GM18907 (cell line): Measurements from ENCODE around the gene LAMC2.

Experiments used
- ATAC-seq: cut with Tn5 transposase; IDR thresholded peaks from one replicate; pipeline ENCODE4 v1.9.1; 2021; ENCODE audit warnings: mild to moderate bottlenecking, moderate library complexity; ENCODE audit not compliant: unreplicated experiment

LAMC2 gene

DNA sequence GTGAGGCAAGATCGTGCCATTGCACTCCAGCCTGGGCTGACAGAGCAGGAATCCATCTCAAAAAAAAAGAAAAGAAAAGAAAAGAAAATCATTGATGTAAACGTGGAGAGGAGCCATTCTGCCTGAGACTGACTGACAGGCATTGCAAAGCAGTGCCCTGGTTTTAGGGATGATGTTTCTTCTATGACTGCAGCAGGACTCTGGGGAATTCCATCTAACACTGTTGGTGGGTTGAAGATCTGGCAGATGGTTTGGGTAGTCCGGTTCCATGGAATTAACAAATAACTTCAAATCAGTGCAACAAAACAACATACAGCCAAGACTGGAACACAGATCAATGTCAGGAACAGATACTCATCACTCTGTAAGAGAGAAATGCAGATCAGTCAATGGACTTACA lies 17.8 kb upstream of the LAMC2 start:
- no peak for ATAC-seq

DNA sequence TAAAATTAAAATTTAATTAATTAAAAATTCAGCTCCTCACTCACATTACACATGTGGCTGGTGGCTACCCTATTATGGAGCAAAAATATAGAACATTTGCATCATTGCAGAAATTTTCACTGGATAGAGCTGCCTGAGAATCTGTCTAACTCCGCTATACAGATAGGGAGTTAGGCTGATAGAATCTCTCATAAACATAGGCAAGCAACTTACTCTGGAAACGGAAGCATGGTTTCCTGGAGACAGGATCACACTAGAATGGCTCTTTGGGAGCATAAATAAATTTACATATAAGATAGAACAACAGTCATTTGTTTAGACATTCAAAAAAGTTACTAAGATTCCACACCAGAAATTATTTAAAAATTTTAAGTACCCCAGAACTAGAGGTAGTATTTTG lies 12.2 kb upstream of the LAMC2 start:
- no peak for ATAC-seq

DNA sequence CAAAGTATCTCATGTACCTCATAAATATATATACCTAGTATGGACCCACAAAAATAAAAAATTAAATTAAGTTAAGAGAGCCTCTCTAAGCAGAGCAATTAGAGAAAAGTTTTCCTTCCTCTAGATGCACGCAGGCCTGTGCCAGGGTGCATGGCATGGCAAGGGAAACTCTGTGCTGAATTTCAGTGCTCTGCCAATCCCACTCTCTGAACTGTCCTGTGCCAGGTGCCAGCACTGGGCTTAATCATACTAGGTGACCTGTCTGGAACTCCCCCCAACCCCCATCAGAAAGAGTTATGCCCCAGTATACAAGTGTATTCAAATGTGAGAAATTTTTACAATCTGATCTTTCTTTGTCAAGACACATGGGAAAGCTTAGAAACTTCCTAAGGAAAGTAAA lies 10.4 kb upstream of the LAMC2 start:
- no peak for ATAC-seq

DNA sequence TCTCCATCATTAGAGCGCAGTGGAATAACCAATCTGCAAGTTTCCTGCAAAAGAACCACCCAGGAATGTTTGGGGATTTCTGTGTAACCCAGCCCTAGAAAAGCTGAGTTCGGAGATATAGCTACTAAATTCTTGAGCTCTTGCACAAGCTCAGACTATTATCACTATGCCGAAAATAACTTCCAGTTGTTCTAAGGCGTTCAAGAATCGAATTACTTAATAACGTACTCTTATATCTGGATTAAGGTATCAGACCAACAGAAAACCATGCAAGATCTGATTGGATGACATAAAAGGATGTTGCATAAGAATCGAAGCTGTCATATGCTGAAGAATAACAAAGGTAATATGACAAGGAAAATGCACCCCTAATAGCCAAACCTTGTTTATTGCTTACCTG lies 7.5 kb upstream of the LAMC2 start:
- ATAC-seq = no peak

DNA sequence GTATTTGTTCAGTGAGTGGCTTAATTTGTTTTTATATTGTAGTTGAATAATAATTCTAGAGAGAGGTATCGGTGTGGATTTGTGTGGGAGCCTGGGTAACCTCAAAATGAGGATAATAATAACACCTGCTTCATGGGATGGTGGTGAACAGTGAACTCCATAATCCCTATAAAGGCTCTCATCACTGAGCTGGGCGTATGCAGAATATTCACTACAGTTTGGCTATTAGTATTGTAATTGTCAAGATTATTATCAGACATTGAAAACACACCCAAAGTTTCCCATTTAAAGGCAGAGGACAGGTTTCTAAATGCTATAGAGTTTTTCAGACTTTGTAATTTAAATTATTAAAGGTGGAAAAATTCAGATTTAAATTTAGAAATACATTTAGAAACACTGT lies 7.0 kb upstream of the LAMC2 start:
- no peak for ATAC-seq

DNA sequence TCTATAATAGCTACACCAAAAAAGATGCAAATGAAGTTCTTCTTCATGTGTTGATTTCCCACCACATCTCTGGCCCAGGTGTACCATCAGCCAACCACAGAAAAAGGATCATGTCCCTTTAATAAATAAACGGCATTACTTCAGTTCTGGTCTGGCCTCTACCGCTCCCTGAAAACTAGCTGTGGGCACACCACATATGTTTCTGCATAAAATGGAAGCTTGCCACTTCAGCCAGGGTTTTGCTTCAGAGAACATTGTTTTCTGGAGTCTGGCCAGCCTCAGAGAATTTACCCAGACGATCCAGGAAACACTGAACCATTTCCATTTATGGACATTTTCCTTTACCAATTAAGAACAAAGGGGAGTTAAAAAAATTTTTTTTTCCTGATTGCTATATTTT lies 5.8 kb upstream of the LAMC2 start:
- ATAC-seq = no peak

DNA sequence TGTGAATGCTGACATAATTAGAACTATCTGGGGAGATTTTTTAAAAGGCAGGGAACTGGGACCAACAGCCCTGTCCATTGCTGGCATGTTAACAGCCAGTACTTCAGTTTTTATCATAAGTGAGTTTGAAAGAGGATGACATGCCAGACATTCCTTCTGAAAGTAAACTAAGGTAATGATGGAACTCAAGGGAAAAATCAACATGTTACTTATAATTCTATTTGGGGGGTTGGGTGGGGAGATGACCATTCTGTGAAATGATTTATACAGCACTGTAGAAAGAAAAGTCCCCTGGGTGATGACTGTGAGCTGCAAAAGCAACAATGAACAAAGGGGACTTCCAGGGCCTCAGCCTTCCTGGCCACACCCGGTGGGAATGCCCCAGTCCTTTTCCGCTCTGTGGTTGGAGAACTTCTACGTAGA lies 5.4 kb upstream of the LAMC2 start:
- peak; percentile 69 for ATAC-seq

DNA sequence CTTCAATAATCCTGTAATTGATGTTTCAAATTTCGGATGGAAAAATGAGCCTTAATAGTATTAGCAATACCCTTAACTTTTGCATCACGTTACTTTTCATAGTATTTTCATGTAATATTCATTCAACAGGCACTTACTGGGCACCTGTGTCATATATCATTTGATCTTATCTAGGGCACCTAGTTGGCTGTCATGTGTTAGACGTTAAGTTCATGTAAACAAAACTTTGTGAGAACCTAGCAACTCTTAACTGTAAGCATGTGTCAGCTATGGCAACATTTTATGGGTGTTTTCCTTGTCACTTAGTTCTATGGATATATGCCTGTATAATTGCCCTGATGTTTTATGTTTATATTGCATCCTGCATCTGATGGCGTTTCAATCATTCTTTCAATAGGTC lies 777 bp downstream of the LAMC2 start:
- no peak for ATAC-seq

DNA sequence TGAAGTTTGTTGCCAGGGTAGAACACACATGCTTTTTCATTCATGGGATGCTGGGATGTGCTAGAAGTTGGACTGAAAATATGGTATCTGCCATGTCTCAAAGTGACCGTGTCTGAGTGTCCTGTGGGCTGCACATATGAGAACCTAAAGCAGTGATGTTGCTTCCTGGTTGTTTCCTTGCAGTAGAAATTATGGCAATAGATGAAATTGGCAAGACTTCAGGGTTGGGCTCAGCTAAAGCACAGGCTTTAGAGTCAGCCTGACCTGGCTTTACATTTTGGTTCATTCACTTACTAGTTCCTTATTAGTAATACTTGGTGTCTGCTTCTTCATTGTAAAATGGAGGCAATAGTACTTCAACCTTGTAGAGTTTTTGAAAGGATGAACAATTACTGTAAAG lies 2.2 kb downstream of the LAMC2 start:
- ATAC-seq = no peak

DNA sequence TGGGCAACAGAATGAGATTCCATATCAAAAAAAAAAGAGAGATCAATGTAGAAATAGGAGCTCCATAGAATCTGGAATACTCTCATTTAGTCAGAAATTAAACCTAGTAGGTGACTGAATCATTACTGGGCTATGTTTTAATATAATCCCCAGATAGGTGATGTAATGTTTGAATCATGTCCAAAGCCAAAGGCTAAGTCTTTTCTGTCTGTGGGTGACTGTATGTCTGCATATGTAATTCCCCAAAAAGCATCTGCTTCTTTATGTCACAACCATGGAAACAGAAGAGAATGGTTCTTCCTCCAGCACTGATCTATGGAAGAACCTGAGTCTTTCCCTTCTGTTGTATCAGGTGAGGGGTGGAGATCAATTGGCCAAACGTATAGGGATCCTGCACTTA lies 5.8 kb downstream of the LAMC2 start:
- ATAC-seq = no peak

DNA sequence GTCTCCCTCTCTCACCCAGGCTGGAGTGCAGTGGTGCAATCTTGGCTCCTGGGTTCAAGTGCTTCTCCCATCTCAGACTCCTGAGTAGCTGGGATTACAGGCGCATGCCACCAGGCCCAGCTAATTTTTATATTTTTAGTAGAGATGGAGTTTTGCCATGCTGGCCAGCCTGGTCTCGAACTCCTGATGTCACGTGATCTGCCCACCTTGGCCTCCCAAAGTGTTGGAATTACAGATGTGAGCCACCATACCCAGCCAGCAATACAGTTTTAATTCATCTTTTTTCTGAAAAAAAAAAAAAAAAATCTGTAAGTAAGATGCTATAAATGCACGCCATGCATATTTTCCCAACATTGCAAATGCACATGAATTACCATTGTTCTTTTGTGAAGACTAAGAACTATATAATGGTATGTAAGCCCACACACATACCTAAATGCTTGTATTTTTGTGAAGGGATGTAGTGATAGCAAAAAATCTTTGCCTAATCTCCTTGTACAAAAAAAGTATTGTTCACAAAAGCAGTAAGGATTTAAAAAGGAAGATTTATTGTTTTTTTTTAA lies 8.0 kb downstream of the LAMC2 start:
- no peak for ATAC-seq

DNA sequence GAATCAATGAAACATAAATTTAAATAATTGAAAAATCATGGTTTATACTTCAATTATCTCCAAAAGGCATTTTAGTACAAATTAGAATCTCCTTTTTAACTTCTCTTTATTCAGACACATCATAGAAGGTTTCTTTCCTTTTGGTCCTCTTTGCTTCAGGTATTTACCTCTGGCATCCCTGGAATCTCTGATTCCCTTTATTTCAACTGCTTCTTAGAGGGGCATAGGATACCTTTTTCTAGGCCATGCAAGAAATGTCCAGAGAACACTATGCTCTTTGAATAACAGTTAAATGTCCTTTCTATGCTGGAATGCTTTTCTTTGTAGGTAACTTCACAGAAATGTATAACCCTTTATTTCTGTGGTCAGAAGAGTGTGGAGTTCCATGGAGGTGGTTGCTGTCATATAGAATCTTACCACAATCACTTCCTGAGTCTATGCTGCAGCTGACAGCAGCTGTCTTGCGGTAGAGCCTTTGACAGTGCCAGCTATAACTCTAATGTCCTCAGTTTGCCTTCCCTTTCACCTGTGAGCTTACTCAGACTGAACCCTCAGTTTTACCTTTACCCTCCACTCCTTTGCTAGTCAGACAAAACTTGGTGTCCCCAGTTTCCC lies 8.6 kb downstream of the LAMC2 start:
- ATAC-seq = peak; percentile 98

DNA sequence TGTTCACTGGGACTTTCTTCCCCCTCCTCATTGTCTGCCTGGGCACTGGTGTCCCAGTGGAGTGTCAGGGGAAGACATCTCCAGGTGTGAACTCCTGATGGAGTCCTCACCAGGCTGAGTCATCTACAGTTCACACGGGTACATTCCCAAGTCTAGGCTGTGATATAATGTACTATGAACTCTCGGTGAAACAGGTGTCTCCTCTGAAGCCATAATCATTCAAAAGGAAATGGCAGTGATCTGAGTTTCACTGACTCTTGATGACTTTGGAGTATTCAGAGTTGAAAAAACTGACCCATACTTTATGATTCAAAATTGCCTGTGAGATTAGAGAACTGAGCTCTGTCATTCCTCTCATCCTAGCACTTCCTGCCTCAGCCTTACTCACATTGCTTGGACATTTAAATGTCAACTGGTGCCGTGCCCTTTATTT lies 9.1 kb downstream of the LAMC2 start:
- ATAC-seq = peak; percentile 58

DNA sequence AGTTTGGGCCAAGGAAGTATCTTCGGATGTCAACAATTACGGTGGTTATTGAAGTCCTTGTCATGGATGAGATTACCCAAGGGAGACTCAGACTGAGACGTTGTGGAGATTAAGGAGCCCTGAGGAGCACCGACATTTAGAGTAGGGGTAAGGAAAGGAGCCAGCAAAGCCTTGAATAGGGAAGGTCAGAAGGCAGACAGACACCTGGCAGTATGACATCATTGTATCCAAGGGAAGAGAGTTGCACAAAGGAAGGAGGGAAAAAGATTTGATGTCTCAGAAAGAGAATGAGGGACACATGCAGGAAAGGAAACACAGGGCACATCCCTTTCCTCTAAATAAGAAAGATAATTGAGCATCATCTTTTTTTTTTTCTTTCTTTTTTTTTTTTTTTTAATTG lies 11.7 kb downstream of the LAMC2 start:
- no peak for ATAC-seq

DNA sequence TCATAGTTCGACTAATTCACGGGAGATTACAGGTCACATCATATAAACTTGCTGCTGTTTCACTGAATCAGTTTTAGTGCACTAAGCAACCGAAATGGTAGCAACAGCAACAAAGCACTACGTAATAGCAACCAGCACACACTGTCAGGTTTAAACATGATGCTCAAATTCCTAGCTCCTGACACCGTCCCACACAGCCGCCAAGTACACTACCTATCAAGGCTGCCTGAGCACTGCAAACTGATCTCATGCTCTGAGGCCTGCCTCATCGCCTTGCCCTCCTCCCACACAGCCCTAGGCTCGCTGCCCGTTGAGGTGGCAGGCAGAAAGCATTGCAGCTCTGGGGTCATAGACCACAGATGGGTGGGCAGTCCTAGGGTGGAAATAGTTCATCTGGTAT lies 12.4 kb downstream of the LAMC2 start:
- no peak for ATAC-seq

DNA sequence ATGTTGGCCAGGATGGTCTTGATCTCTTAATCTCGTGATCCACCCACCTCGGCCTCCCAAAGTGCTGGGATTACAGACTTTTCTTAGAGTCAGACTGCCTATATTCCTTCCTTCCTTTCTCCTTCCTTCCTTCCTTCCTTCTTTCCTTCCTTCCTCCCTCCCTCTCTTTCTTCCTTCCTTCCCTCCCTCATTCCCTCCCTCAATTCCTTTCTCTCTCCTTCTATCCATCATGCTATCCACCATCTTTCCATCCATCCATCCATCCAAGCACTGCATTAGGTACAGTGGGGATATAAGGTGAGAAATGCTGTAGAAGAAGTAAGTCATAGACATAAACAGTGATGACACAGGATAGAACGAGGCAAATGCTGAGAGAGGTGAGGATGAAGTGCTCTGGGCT lies 13.2 kb downstream of the LAMC2 start:
- ATAC-seq = no peak

DNA sequence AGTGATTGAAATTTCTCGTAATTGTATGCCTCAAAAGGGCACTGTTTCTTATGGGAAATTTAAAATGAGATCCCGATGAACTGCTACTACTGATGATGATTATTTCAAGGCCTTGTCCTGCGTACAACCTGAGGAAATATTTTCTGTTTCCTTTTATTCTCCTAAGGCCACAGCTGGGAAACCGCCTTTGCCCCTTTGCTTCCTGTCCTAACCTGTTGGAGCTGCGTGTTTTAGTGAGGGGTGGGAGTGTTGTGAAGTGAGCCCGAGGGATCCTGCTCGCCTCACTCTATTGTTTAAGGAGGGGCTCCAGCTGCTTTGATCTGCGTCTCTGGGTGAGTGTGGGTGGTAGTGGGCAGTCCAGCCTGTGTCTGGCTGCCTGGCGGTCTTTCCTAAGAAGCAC lies 14.4 kb downstream of the LAMC2 start:
- no peak for ATAC-seq

DNA sequence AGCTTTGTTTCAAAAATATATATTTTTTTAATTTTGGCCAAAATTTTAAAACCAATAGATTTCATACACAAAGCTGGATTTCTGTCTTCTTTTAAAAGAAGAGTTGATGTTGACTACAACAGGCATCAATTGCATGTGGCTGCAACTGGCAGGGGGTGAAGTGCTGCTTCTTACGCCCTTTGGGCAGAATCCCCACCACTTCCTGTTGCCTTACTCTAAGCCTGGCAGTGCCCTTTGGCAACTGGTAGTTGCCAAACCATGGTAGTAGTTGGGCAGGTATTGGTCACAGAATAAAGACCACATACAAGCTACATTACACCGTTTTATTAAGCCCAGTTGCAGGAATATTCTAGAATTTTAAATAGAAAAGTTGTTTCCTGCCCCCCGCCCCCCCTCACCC lies 17.0 kb downstream of the LAMC2 start:
- ATAC-seq = no peak

DNA sequence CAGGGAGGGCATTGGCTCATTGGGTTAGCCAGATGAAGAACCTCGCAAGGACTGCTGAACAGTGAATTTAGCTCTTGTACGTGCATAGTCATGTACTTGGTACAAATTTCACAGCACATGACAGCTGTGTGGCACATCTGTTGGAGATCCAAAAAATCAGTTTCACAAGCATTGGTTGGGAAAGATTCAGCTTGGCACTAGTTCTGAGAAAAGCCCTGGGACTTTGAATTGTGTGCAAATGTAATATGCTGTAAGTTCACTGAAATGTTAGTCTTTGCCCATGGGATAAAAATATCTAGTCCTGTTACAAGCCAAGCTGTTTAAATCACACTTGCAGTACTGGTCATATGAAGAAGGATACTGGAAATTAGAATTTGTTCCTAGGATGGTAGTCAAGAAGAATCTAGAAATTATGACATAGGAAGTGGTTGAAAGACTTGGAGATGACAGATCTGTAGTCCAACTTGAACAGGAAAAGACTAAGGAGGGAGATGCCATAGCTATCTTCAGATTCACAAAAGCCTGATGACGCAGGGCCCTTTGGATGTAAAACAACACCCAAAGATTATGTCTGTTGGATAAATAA lies 19.2 kb downstream of the LAMC2 start:
- no peak for ATAC-seq

DNA sequence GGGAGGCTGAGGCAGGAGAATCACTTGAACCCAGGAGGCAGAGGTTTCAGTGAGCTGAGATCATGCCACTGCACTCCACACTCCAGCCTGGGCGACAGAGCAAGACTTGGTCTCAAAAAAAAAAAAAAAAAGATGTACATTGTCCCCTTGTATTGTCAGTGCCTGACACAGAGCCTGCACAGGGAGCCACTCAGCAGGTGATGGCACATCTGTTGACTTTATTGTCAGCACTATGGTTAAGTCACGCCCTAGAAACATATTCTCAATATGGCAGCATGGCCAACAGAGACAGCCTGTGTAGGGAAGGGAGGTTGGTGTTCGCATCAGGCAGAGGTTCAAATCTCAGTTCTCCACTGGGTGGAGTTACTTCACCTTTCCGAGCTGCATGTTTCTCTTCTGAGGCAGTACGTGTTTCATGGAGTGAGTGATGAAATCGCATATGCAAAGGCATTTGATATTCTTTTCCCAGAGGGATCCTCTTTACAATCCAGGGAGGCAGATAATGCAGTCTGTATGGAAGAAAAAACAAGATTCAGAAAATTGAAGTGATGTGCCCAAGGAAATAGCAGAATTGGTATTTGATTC lies 20.6 kb downstream of the LAMC2 start:
- ATAC-seq = no peak

DNA sequence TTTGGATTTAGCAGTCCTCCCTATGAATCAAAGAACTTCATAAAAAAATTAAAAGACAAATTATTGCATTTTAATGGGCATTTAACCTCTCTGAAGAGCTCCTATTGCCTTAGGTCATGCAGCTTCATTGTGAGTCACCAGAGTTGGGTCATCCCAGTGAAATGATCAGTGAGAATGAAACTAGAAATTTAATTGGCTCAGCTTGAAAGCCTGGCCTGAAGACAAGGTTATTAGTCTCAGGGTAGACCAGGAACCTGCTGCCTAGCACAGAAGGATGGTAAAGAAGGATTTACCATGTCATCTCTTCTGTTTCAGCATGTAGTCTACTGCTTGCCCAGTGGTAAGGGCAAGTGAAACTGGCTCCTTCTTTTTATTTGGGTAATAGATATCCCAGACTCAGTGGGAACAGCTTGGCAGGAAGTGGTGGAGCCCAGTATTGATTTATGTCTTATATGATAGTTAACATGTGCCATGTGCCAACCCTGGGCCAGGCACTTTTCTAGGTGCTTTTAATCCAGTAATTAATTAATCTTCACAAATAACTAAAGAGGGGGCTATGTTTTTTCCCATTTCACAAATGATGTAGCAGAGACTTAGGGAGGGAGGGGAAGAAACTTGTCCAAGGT lies 23.6 kb downstream of the LAMC2 start:
- peak; percentile 75 for ATAC-seq

DNA sequence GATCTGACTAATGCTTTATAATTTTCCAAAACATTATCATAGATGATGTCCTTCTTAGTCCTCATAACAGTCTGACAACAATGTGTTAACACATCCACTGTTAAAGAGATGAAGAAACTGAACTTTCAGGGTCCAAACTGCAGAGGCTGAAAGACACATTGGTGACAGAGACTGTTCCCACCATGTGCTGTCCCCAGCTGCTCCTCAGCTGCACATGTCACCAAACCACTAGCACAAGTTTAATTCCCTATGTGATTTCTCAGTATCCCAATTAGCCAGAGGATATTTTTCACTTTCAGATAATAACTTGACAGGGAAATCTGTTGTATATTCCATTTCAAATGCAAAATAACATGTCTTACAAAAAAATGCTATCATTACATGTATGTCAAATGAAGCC lies 24.6 kb downstream of the LAMC2 start:
- no peak for ATAC-seq
